Type B pancreatic cell (in vitro differentiated cells): Measurements from ENCODE around the gene PID1. TPM values are rescaled to one million over a fixed set of nuclear protein-coding genes. Genes with fewer than 3 reads are reported as not detected.
"Not testable (repeated sequence)": the region's sequence is repeated elsewhere in the genome, so short reads cannot be mapped to it uniquely, and the experiment has no call there.

Experiments used
- DNase-seq: peaks from one replicate; pipeline ENCODE4 v3.0.0; 2021; ENCODE audit warnings: mixed read lengths; ENCODE audit not compliant: unreplicated experiment; ENCODE audit errors: extremely low spot score
- H3K27ac Mint-ChIP-seq: 2 replicates; pipeline ENCODE4 v1.8.0; 2021; ENCODE audit warnings: mild to moderate bottlenecking, mixed read lengths
- H3K27me3 Mint-ChIP-seq: 2 replicates; pipeline ENCODE4 v1.8.0; 2021; ENCODE audit warnings: mixed read lengths
- H3K36me3 Mint-ChIP-seq: 2 replicates; pipeline ENCODE4 v1.8.0; 2021; ENCODE audit warnings: mixed read lengths
- H3K4me1 Mint-ChIP-seq: one replicate; pipeline ENCODE4 v1.8.0; 2021; ENCODE audit warnings: mixed read lengths; ENCODE audit not compliant: unreplicated experiment
- H3K4me3 Mint-ChIP-seq: 2 replicates; pipeline ENCODE4 v1.8.0; 2021; ENCODE audit warnings: mild to moderate bottlenecking, mixed read lengths
- H3K9me3 Mint-ChIP-seq: 2 replicates; pipeline ENCODE4 v1.8.0; 2021; ENCODE audit warnings: mixed read lengths
- total RNA-seq: library from RNA; stranded (reverse); gene quantifications from 2 replicates; pipeline ENCODE4 v1.2.1, GENCODE V29; 2021; ENCODE audit warnings: low replicate concordance
- TF ChIP-seq, protein P1 (sequence below): fragments of 200-600 bp; sonication (generic); conservative IDR thresholded peaks from 2 replicates; pipeline ENCODE4 v1.5.0; 2021; ENCODE audit warnings: antibody characterized with exemption, mild to moderate bottlenecking

PID1 gene
- total RNA-seq, 1 donor from 2014 or later: 0.92 TPM

DNA sequence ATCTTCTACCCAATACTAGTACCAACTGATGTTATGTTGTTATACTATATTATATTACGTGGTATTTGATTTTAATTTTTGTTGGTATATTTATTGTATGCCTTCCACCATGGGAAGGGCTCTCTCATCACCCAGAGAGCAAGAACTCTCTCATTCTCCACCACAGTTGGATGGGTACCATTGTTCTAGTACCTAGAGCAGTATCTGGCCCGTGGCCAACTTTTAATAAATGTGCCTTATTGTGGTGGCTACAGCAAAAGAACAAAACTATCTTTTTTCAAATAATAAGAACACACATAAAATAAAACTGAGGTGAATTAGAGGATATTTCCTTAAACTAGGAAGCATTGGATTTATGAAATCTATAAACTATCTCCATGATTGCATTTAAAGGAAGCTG, 71.8 kb downstream of the PID1 start:
- H3K4me3 Mint-ChIP-seq: no peak overlapping the region
- no peak overlapping the region for H3K27ac Mint-ChIP-seq
- no peak for DNase-seq
- peaks cover 10% of the 10 kb centered on the region for H3K27me3 Mint-ChIP-seq
- no peaks in the 10 kb centered on the region for H3K9me3 Mint-ChIP-seq
- no peaks in the 10 kb centered on the region for H3K4me1 Mint-ChIP-seq
- TF ChIP-seq, protein P1, sequence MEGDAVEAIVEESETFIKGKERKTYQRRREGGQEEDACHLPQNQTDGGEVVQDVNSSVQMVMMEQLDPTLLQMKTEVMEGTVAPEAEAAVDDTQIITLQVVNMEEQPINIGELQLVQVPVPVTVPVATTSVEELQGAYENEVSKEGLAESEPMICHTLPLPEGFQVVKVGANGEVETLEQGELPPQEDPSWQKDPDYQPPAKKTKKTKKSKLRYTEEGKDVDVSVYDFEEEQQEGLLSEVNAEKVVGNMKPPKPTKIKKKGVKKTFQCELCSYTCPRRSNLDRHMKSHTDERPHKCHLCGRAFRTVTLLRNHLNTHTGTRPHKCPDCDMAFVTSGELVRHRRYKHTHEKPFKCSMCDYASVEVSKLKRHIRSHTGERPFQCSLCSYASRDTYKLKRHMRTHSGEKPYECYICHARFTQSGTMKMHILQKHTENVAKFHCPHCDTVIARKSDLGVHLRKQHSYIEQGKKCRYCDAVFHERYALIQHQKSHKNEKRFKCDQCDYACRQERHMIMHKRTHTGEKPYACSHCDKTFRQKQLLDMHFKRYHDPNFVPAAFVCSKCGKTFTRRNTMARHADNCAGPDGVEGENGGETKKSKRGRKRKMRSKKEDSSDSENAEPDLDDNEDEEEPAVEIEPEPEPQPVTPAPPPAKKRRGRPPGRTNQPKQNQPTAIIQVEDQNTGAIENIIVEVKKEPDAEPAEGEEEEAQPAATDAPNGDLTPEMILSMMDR: no peak
- no peaks in the 10 kb centered on the region for H3K36me3 Mint-ChIP-seq

DNA sequence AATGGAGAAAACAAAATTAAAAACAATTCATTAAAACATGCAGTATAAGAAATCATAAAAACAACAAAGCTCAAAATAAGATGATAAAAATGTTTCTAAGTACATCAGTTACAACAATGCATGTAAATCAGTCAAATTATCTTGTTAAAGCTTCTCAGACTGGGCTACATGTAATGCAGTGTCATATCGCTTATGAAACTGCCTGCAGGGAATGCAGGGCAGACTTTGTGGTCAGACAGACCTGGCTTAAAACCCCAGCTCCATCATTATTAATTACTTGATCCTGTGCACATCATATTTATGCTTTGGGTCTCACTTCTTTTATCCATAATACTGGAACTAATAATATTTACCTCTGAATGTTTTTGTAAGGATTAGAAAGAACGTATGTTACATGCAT, 74.6 kb downstream of the PID1 start:
- Mint-ChIP-seq H3K4me1 (no peaks in the 10 kb centered on the region), H3K36me3 (no peaks in the 10 kb centered on the region), H3K27ac (no peak overlapping the region), H3K27me3 (peaks cover 10% of the 10 kb centered on the region), H3K9me3 (no peaks in the 10 kb centered on the region), H3K4me3 (no peak overlapping the region)
- no peak for DNase-seq
- TF ChIP-seq, protein P1: no peak

DNA sequence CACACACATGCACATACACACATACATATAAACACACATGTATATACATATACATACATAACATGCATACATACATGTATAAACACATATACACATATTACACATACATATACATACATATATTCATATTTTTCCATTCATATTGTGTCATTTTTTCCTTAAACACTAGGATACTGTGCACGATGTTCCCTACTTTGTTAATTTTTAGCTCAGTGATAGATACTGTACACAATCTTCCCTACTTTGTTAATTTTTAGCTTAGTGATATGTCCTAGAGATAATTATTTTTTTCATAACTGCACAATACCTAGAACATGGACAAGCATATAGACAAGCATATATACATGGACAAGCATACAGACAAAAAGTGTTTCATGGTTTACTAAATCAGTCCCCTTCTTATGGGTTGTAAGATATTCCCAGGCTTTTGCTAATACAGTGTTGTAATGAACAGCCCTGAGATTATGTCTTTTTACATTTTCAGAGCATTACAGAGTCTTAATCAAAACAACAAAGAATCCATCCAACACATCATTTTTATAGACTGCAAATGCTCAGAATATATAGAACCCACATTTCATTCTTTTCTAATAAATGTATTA, 75.6 kb downstream of the PID1 start:
- Mint-ChIP-seq H3K4me3 (no peak overlapping the region), H3K4me1 (no peaks in the 10 kb centered on the region), H3K9me3 (no peaks in the 10 kb centered on the region), H3K27ac (no peak overlapping the region), H3K27me3 (peaks cover 10% of the 10 kb centered on the region), H3K36me3 (no peaks in the 10 kb centered on the region)
- no peak for DNase-seq
- TF ChIP-seq, protein P1: no peak

DNA sequence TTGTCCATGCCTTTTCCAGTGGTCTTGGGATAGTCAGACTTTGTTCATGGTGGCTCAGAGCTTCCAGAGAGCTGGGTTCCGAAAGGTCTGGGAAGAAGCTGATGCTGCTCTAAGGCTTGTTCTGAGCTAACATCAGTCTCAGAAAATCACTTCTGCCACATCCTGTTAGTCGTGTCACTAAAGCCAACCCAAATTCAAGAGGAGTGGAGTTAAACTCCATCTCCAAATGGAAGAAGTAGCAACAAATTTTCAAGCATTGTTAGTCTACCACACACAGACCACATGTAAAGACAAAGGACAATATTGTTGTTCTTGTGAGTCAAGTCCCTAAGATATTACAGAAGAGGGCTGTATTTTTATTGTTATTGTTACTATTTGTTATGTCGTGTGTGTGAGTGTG, 77.8 kb downstream of the PID1 start:
- DNase-seq: no peak
- H3K27me3 Mint-ChIP-seq: peaks cover 2% of the 10 kb centered on the region
- H3K27ac Mint-ChIP-seq: no peak overlapping the region
- no peak overlapping the region for H3K4me3 Mint-ChIP-seq
- TF ChIP-seq, protein P1: no peak
- H3K36me3 Mint-ChIP-seq: no peaks in the 10 kb centered on the region
- H3K4me1 Mint-ChIP-seq: no peaks in the 10 kb centered on the region
- no peaks in the 10 kb centered on the region for H3K9me3 Mint-ChIP-seq

DNA sequence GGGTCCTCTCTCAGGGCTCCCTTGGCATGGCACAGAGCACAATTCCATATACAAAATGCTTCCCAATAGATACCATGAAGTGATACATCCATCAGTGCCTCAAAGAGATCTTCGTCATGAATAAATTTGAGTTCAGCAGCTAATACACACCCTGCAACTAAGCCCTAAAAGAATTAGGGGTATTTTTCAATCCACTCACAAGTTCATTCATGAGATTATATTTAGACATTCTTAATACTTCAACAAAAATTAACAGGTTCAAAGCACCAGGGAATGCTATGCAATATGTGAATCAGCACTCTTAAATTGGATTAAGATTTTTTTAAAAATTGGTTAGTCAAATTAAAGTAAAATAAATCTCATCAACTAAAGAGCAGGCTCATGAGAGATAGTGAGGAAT, 79.7 kb downstream of the PID1 start:
- no peak overlapping the region for H3K4me3 Mint-ChIP-seq
- no peaks in the 10 kb centered on the region for H3K27me3 Mint-ChIP-seq
- TF ChIP-seq, protein P1: no peak
- peaks cover 12% of the 10 kb centered on the region for H3K9me3 Mint-ChIP-seq
- H3K36me3 Mint-ChIP-seq: no peaks in the 10 kb centered on the region
- no peak overlapping the region for H3K27ac Mint-ChIP-seq
- no peak for DNase-seq
- no peaks in the 10 kb centered on the region for H3K4me1 Mint-ChIP-seq

DNA sequence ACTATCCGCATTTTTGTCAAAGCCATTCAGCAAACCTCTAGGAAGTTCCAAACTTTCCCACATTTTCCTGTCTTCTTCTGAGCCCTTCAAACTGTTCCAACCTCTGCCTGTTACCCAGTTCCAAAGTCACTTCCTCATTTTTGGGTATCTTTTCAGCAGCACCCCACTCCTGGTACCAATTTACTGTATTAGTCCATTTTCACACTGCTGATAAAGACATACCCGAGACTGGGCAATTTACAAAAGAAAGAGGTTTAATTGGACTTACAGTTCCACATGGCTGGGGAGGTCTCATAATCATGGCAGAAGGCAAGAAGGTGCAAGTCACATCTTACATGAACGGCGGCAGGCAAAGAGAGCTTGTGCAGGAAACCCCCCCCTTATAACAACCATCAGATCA, 84.0 kb downstream of the PID1 start:
- H3K4me3 Mint-ChIP-seq, H3K4me1 Mint-ChIP-seq, H3K27ac Mint-ChIP-seq, H3K27me3 Mint-ChIP-seq, H3K36me3 Mint-ChIP-seq, DNase-seq: not testable (repeated sequence)
- peaks cover 12% of the 10 kb centered on the region for H3K9me3 Mint-ChIP-seq
